Transverse colon (tissue), 4 donors: ENCODE measurements around the gene TRIM25.

Experiments
- CTCF ChIP-seq, 5 experiments: fragments of 200-600 bp in 3 of 5; fragments of 450-650 bp in 2 of 5; sonication (generic) in 3 of 5; IDR thresholded peaks; 1 replicate in 2 of 5; 2 replicates in 3 of 5; pipeline ENCODE4 v1.5.1; 2016 to 2017; ENCODE audit warnings: antibody characterized with exemption in 5 of 5, inconsistent platforms in 3 of 5, mild to moderate bottlenecking in 2 of 5, moderate library complexity in 1 of 5
- EP300 ChIP-seq: sonication (generic); formaldehyde crosslinking; IDR thresholded peaks from one replicate; pipeline ENCODE4 v1.6.1; 2017; ENCODE audit warnings: antibody characterized with exemption, low read depth
- POLR2A ChIP-seq: fragments of 450-650 bp; IDR thresholded peaks from one replicate; pipeline ENCODE4 v1.6.1; 2016; ENCODE audit warnings: antibody characterized with exemption, mild to moderate bottlenecking, moderate library complexity
- POLR2AphosphoS5 ChIP-seq, 3 donors: sonication (generic); formaldehyde crosslinking; IDR thresholded peaks; one replicate each; pipeline ENCODE4 v1.6.1; 2016; ENCODE audit warnings: antibody characterized with exemption in 3 of 3

- no peak for TF ChIP-seq CTCF (IDR thresholded peaks at IDR 0.05)
- no peak for TF ChIP-seq POLR2A
- no peak for TF ChIP-seq POLR2AphosphoS5 (IDR thresholded peaks at IDR 0.05)
- TF ChIP-seq EP300 = no peak
Observed at GRCh38 chr17:56890390-56890789, 23.5 kb downstream of the TRIM25 start.
